Measurements from ENCODE around the gene TMEM72. TPM values are rescaled to one million over a fixed set of nuclear protein-coding genes. Genes with fewer than 3 reads are reported as not detected.

TMEM72 gene
- total RNA-seq, 1 experiment from 2014 or later = not detected

GRCh38 chr10:44976352-44977198, 65.4 kb downstream of the TMEM72 start:
- no peak for TF ChIP-seq TCF7L2 (IDR thresholded peaks at IDR 0.05; ENCODE audit: low read depth, low read length)
- TF ChIP-seq POLR2AphosphoS5 (IDR thresholded peaks at IDR 0.05; ENCODE audit: low read depth, low read length) = no peak
- TF ChIP-seq REST (IDR thresholded peaks at IDR 0.05; ENCODE audit: insufficient read depth in 1 of 2, low read depth in 2 of 2, low read length in 1 of 2) = no peak
- TF ChIP-seq, protein P1, sequence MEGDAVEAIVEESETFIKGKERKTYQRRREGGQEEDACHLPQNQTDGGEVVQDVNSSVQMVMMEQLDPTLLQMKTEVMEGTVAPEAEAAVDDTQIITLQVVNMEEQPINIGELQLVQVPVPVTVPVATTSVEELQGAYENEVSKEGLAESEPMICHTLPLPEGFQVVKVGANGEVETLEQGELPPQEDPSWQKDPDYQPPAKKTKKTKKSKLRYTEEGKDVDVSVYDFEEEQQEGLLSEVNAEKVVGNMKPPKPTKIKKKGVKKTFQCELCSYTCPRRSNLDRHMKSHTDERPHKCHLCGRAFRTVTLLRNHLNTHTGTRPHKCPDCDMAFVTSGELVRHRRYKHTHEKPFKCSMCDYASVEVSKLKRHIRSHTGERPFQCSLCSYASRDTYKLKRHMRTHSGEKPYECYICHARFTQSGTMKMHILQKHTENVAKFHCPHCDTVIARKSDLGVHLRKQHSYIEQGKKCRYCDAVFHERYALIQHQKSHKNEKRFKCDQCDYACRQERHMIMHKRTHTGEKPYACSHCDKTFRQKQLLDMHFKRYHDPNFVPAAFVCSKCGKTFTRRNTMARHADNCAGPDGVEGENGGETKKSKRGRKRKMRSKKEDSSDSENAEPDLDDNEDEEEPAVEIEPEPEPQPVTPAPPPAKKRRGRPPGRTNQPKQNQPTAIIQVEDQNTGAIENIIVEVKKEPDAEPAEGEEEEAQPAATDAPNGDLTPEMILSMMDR (IDR thresholded peaks at IDR 0.05) = no peak
- TF ChIP-seq SIN3A (IDR thresholded peaks at IDR 0.05; ENCODE audit: borderline replicate concordance, insufficient read depth, low read depth, low read length) = no peak
- no TSS peak for BruUV-seq (replicated peaks)
- DNase-seq (ENCODE audit: low read depth, low spot score) (no peak), ATAC-seq (no peak)
- no peaks in the 10 kb centered on the region for H3K36me3 ChIP-seq (ENCODE audit: control insufficient read depth, insufficient read depth, low read length)
- CTCF ChIA-PET = interaction anchor here (1.5 to 2.3 kb wide), 2 partner anchors 14 to 43 kb away, joined by 6 to 17 read pairs; no protein-coding TSS in a partner anchor
- peak overlapping the region in 1 of 2 experiments; percentile 83; a peak in 2 of 4 replicates for H3K4me3 ChIP-seq (ENCODE audit: low read depth in 2 of 2, low read length in 2 of 2)
- peak overlapping the region; percentile 76 for H3K27ac ChIP-seq (ENCODE audit: low read length)
- H3K27me3 ChIP-seq (ENCODE audit: control insufficient read depth, insufficient read depth, low read length) = no peaks in the 10 kb centered on the region
- intact Hi-C loops (cut with micrococcal nuclease; ENCODE audit: unreplicated experiment) (no loop called here), in situ Hi-C loops (cut with HindIII; ENCODE audit: low pct_unique_long_range_greater_than_20kb, low sequenced_read_pairs) (no loop called here)
- no peaks in the 10 kb centered on the region for H3K9me3 ChIP-seq (ENCODE audit: control insufficient read depth, insufficient read depth, low read depth, low read length)
- POLR2A ChIA-PET = no interaction called here
- peaks cover 74% of the 10 kb centered on the region for H3K4me1 ChIP-seq (ENCODE audit: control insufficient read depth, insufficient read depth, low read length)

- peak overlapping the region; percentile 76 for H3K27ac ChIP-seq (ENCODE audit: low read length)
- H3K4me1 ChIP-seq (ENCODE audit: control insufficient read depth, insufficient read depth, low read length) = peaks cover 81% of the 10 kb centered on the region
- ATAC-seq (no peak), DNase-seq (ENCODE audit: low read depth, low spot score) (no peak)
- intact Hi-C loops (cut with micrococcal nuclease; ENCODE audit: unreplicated experiment) (no loop called here), in situ Hi-C loops (cut with HindIII; ENCODE audit: low pct_unique_long_range_greater_than_20kb, low sequenced_read_pairs) (no loop called here)
- no TSS peak for BruUV-seq (replicated peaks)
- TF ChIP-seq POLR2AphosphoS5 (IDR thresholded peaks at IDR 0.05; ENCODE audit: low read depth, low read length) (no peak; the same call in 1 of the 2 replicates), SIN3A (IDR thresholded peaks at IDR 0.05; ENCODE audit: borderline replicate concordance, insufficient read depth, low read depth, low read length) (no peak), TCF7L2 (IDR thresholded peaks at IDR 0.05; ENCODE audit: low read depth, low read length) (no peak), REST (IDR thresholded peaks at IDR 0.05; ENCODE audit: insufficient read depth in 1 of 2, low read depth in 2 of 2, low read length in 1 of 2) (no peak)
- TF ChIP-seq, protein P1 (IDR thresholded peaks at IDR 0.05) = no peak
- ChIA-PET POLR2A (no interaction called here), CTCF (interaction anchor here (1.4 to 2.3 kb wide), 2 partner anchors 44 to 45 kb away, joined by 4 to 17 read pairs; no protein-coding TSS in a partner anchor)
- no peaks in the 10 kb centered on the region for H3K27me3 ChIP-seq (ENCODE audit: control insufficient read depth, insufficient read depth, low read length)
- H3K36me3 ChIP-seq (ENCODE audit: control insufficient read depth, insufficient read depth, low read length) = no peaks in the 10 kb centered on the region
- peak overlapping the region; percentile 38 to 83 for H3K4me3 ChIP-seq (ENCODE audit: low read depth in 2 of 2, low read length in 2 of 2)
- H3K9me3 ChIP-seq (ENCODE audit: control insufficient read depth, insufficient read depth, low read depth, low read length) = no peaks in the 10 kb centered on the region
These were observed 66.4 kb downstream of the TMEM72 start for GRCh38 chr10:44977287-44978212.
